Caco-2 (cell line): Measurements from ENCODE around the gene INHA. TPM values are rescaled to one million over a fixed set of nuclear protein-coding genes. Genes with fewer than 3 reads are reported as not detected.

Source experiments
- BruUV-seq: library from RNA; stranded (reverse); fragments of 400-500 nt; replicated peaks from 2 replicates; lab custom pipeline; 2021; lab: Mats Ljungman, UMichigan
- CTCF ChIA-PET: fragments of 300-600 bp; sonication (Branson Sonifier 250); formaldehyde crosslinking; loops from one replicate; lab custom pipeline; 2022; ENCODE audit warnings: antibody characterized with exemption; lab: Charles Lee
- POLR2A ChIA-PET: fragments of 300-600 bp; sonication (Branson Sonifier 250); formaldehyde crosslinking; loops from one replicate; lab custom pipeline; 2022; ENCODE audit warnings: antibody characterized with exemption; lab: Charles Lee
- DNase-seq, 2 experiments: peaks; one replicate each; pipeline versions ENCODE4 v3.0.0 to v3.0.0-alpha.2; 2020 to 2022
- H3K27me3 ChIP-seq: replicated peaks from 2 replicates; pipeline ENCODE4 v1.6.0; 2011; ENCODE audit warnings: low read length; ENCODE audit not compliant: control insufficient read depth, insufficient read depth
- H3K36me3 ChIP-seq: 2 replicates; pipeline ENCODE4 v1.5.1; 2011; ENCODE audit warnings: low read length; ENCODE audit not compliant: control insufficient read depth, insufficient read depth
- H3K4me1 ChIP-seq: fragments of 250-450 bp; sonication (Bioruptor Pico); 2 replicates; pipeline ENCODE4 v1.5.1; 2020; ENCODE audit warnings: mild to moderate bottlenecking
- H3K4me3 ChIP-seq: 2 replicates; pipeline ENCODE4 v1.5.1; 2011; ENCODE audit warnings: low read depth, mild to moderate bottlenecking, control low read depth, low read length
- H3K9me3 ChIP-seq: fragments of 250-450 bp; sonication (Bioruptor Pico); 2 replicates; pipeline ENCODE4 v1.5.1; 2020; ENCODE audit warnings: mild to moderate bottlenecking, moderate library complexity
- H3K27ac Mint-ChIP-seq: one replicate; pipeline ENCODE4 v1.8.0; 2022; ENCODE audit warnings: mixed read lengths; ENCODE audit not compliant: unreplicated experiment
- H3K27me3 Mint-ChIP-seq: one replicate; pipeline ENCODE4 v1.8.0; 2022; ENCODE audit warnings: mixed read lengths; ENCODE audit not compliant: insufficient read depth, unreplicated experiment
- H3K36me3 Mint-ChIP-seq: one replicate; pipeline ENCODE4 v1.8.0; 2022; ENCODE audit warnings: mild to moderate bottlenecking, mixed read lengths; ENCODE audit not compliant: insufficient read depth, unreplicated experiment
- H3K4me1 Mint-ChIP-seq: one replicate; pipeline ENCODE4 v1.8.0; 2022; ENCODE audit warnings: low read depth, mixed read lengths; ENCODE audit not compliant: unreplicated experiment
- H3K4me3 Mint-ChIP-seq: one replicate; pipeline ENCODE4 v1.8.0; 2022; ENCODE audit warnings: mild to moderate bottlenecking, moderate library complexity, mixed read lengths; ENCODE audit not compliant: unreplicated experiment
- H3K9me3 Mint-ChIP-seq: one replicate; pipeline ENCODE4 v1.8.0; 2022; ENCODE audit warnings: mixed read lengths; ENCODE audit not compliant: unreplicated experiment
- CTCF ChIP-seq, 2 experiments: fragments of 200-600 bp in 1 of 2; IDR thresholded peaks; 1 replicate in 1 of 2; 2 replicates in 1 of 2; pipeline versions ENCODE4 v1.5.1 to v1.8.0; 2011 to 2022; ENCODE audit warnings: antibody characterized with exemption in 1 of 2, control low read depth in 1 of 2, inconsistent platforms in 1 of 2, low read depth in 1 of 2, low read length in 1 of 2, mild to moderate bottlenecking in 1 of 2, moderate library complexity in 1 of 2; ENCODE audit not compliant: insufficient read depth in 1 of 2, severe bottlenecking in 1 of 2, unreplicated experiment in 1 of 2
- intact Hi-C: fragments of 100-400 bp; cut with micrococcal nuclease; formaldehyde crosslinking; loops from one replicate; pipeline ENCODE4 v1.10.0; 2022; ENCODE audit not compliant: unreplicated experiment
- total RNA-seq: library from RNA; stranded (reverse); gene quantifications from 2 replicates; pipeline ENCODE4 v1.2.3, GENCODE V29; 2022

Gene INHA
- total RNA-seq, 1 experiment from 2014 or later: 1.5 TPM

- Histone ChIP-seq H3K36me3 (no peaks in the 10 kb centered on the region; the same call in 1 of the 2 replicates), H3K4me3 (no peak overlapping the region), H3K27me3 (no peaks in the 10 kb centered on the region), H3K9me3 (no peaks in the 10 kb centered on the region), H3K4me1 (no peaks in the 10 kb centered on the region)
- ChIA-PET CTCF (no interaction called here), POLR2A (no interaction called here)
- DNase-seq: no peak
- no peaks in the 10 kb centered on the region for H3K36me3 Mint-ChIP-seq
- TF ChIP-seq CTCF (IDR thresholded peaks at IDR 0.05; ENCODE audit: insufficient read depth in 1 of 2, low read depth in 1 of 2, low read length in 1 of 2, severe bottlenecking in 1 of 2, unreplicated experiment in 1 of 2): no peak
- H3K27ac Mint-ChIP-seq: no peak overlapping the region
- no peaks in the 10 kb centered on the region for H3K27me3 Mint-ChIP-seq
- BruUV-seq: no TSS peak
- no peak overlapping the region for H3K4me3 Mint-ChIP-seq
- no peaks in the 10 kb centered on the region for H3K9me3 Mint-ChIP-seq
- intact Hi-C loops: no loop called here
- no peaks in the 10 kb centered on the region for H3K4me1 Mint-ChIP-seq
Observed at GRCh38 chr2:219607931-219608330, 35.8 kb downstream of the INHA start.

- BruUV-seq: no TSS peak
- no peaks in the 10 kb centered on the region for H3K36me3 Mint-ChIP-seq
- H3K27me3 Mint-ChIP-seq: no peaks in the 10 kb centered on the region
- ChIA-PET CTCF (no interaction called here), POLR2A (no interaction called here)
- H3K36me3 ChIP-seq: no peaks in the 10 kb centered on the region; the same call in none of the 2 replicates
- H3K4me1 Mint-ChIP-seq: no peaks in the 10 kb centered on the region
- no peaks in the 10 kb centered on the region for H3K9me3 ChIP-seq
- H3K9me3 Mint-ChIP-seq: no peaks in the 10 kb centered on the region
- H3K27ac Mint-ChIP-seq: no peak overlapping the region
- DNase-seq: no peak
- H3K4me3 ChIP-seq: no peak overlapping the region
- intact Hi-C loops: no loop called here
- H3K27me3 ChIP-seq: no peaks in the 10 kb centered on the region
- H3K4me3 Mint-ChIP-seq: no peak overlapping the region
- no peaks in the 10 kb centered on the region for H3K4me1 ChIP-seq
- no peak for TF ChIP-seq CTCF (IDR thresholded peaks at IDR 0.05; ENCODE audit: insufficient read depth in 1 of 2, low read depth in 1 of 2, low read length in 1 of 2, severe bottlenecking in 1 of 2, unreplicated experiment in 1 of 2)
Observed at GRCh38 chr2:219608399-219608964, 36.4 kb downstream of the INHA start.

- no peaks in the 10 kb centered on the region for H3K27me3 Mint-ChIP-seq
- no peak overlapping the region for H3K27ac Mint-ChIP-seq
- H3K9me3 Mint-ChIP-seq: no peaks in the 10 kb centered on the region
- H3K4me3 Mint-ChIP-seq: no peak overlapping the region
- no peaks in the 10 kb centered on the region for H3K36me3 Mint-ChIP-seq
- intact Hi-C loops: no loop called here
- H3K4me1 Mint-ChIP-seq: no peaks in the 10 kb centered on the region
- CTCF ChIA-PET: no interaction called here
- POLR2A ChIA-PET: no interaction called here
- TF ChIP-seq CTCF (IDR thresholded peaks at IDR 0.05; ENCODE audit: insufficient read depth in 1 of 2, low read depth in 1 of 2, low read length in 1 of 2, severe bottlenecking in 1 of 2, unreplicated experiment in 1 of 2): no peak
- Histone ChIP-seq H3K4me1 (no peaks in the 10 kb centered on the region), H3K9me3 (no peaks in the 10 kb centered on the region), H3K4me3 (no peak overlapping the region), H3K27me3 (no peaks in the 10 kb centered on the region), H3K36me3 (no peaks in the 10 kb centered on the region; the same call in none of the 2 replicates)
- no TSS peak for BruUV-seq
- no peak for DNase-seq
Observed at GRCh38 chr2:219609149-219609750, 37.1 kb downstream of the INHA start.
